HepG2 (cell line): Measurements from ENCODE around the gene THRAP3. TPM values are rescaled to one million over a fixed set of nuclear protein-coding genes. Genes with fewer than 3 reads are reported as not detected.

Source experiments
- CTCF ChIP-seq: sonication (generic); formaldehyde crosslinking; IDR thresholded peaks from 2 replicates; pipeline ENCODE4 v1.5.0; 2020; ENCODE audit warnings: mild to moderate bottlenecking, missing genetic modification reagents, moderate library complexity
- MYPOP ChIP-seq: sonication (generic); formaldehyde crosslinking; IDR thresholded peaks from 2 replicates; pipeline ENCODE4 v1.8.1; 2023; ENCODE audit warnings: mild to moderate bottlenecking, moderate library complexity, missing genetic modification reagents
- SMAD3 ChIP-seq: sonication (generic); formaldehyde crosslinking; IDR thresholded peaks from 2 replicates; pipeline ENCODE4 v1.4.0; 2020; ENCODE audit warnings: missing genetic modification reagents
- SP4 ChIP-seq: sonication (generic); formaldehyde crosslinking; IDR thresholded peaks from 2 replicates; pipeline ENCODE4 v1.8.1; 2023; ENCODE audit warnings: mild to moderate bottlenecking, missing genetic modification reagents
- SP5 ChIP-seq: IDR thresholded peaks from 2 replicates; pipeline ENCODE4 v1.6.1; 2016; ENCODE audit warnings: low read depth, borderline replicate concordance
- TRIM22 ChIP-seq: fragments of 450-650 bp; IDR thresholded peaks from 2 replicates; pipeline ENCODE4 v1.6.1; 2017
- ZBTB7A ChIP-seq: sonication (generic); formaldehyde crosslinking; IDR thresholded peaks from 2 replicates; pipeline ENCODE4 v1.8.0; 2022; ENCODE audit warnings: mild to moderate bottlenecking, missing genetic modification reagents
- ZFX ChIP-seq: sonication (generic); formaldehyde crosslinking; IDR thresholded peaks from 2 replicates; pipeline ENCODE4 v1.4.0; 2020; ENCODE audit warnings: mild to moderate bottlenecking, low read depth, missing genetic modification reagents, moderate library complexity
- ZNF276 ChIP-seq: sonication (generic); formaldehyde crosslinking; IDR thresholded peaks from 2 replicates; pipeline ENCODE4 v1.4.0; 2020; ENCODE audit warnings: mild to moderate bottlenecking, low read depth, missing genetic modification reagents
- ZNF569 ChIP-seq: sonication (generic); formaldehyde crosslinking; IDR thresholded peaks from 2 replicates; pipeline ENCODE4 v1.5.0; 2020; ENCODE audit warnings: mild to moderate bottlenecking, missing genetic modification reagents, moderate library complexity, borderline replicate concordance
- ZNF761 ChIP-seq: sonication (generic); formaldehyde crosslinking; conservative IDR thresholded peaks from 2 replicates; pipeline ENCODE4 v1.4.0; 2020; ENCODE audit warnings: mild to moderate bottlenecking, missing genetic modification reagents
- ZNF879 ChIP-seq: sonication (generic); formaldehyde crosslinking; IDR thresholded peaks from 2 replicates; pipeline ENCODE4 v1.8.1; 2023; ENCODE audit warnings: missing genetic modification reagents
- polyA plus RNA-seq, 8 experiments: library from polyadenylated mRNA; depleted of rRNA in 3 of 8; stranded (reverse) in 7 of 8; unstranded in 1 of 8; fragments of >200 nt; fragmentation: Illumina TruSeq in 4 of 8; extraction: Trizol in 4 of 8; gene quantifications; 2 replicates each; pipeline versions ENCODE4 v1.2.1 to v1.2.3, GENCODE V29; 2011 to 2016; ENCODE audit warnings: low read depth in 4 of 8, missing spikeins in 1 of 8, mixed read lengths in 1 of 8; ENCODE audit not compliant: insufficient read depth in 1 of 8
- total RNA-seq, 5 experiments: library from RNA; depleted of rRNA; stranded (reverse); fragments of >200 nt; fragmentation: Illumina TruSeq; extraction: Trizol; gene quantifications; 2 replicates each; pipeline ENCODE4 v1.2.3, GENCODE V29; 2016; ENCODE audit warnings: low read depth in 1 of 5
- TF ChIP-seq, protein P1 (sequence below): sonication (generic); formaldehyde crosslinking; IDR thresholded peaks from 2 replicates; pipeline ENCODE4 v1.4.0; 2020; ENCODE audit warnings: missing genetic modification reagents
- TF ChIP-seq, protein P2 (sequence below): sonication (generic); formaldehyde crosslinking; IDR thresholded peaks from 2 replicates; pipeline ENCODE4 v1.4.0; 2020; ENCODE audit warnings: missing genetic modification reagents
- TF ChIP-seq, protein P3 (sequence below): IDR thresholded peaks from 2 replicates; pipeline ENCODE4 v1.6.1; 2016; ENCODE audit warnings: mild to moderate bottlenecking, missing biosample characterization, missing genetic modification reagents

The THRAP3 gene
- total and polyA plus RNA-seq, 2 of the 13 experiments (the other 11 are each of a cell fraction or from before 2014, with no cell fraction given), result 45.0 to 92.6 TPM

- TF ChIP-seq CTCF (CRISPR knock-in tag) (peak; percentile 98), TRIM22 (no peak), SMAD3 (CRISPR knock-in tag) (no peak; the same call in 1 of the 2 replicates), ZNF761 (CRISPR knock-in tag) (no peak), SP5 (CRISPR knock-in tag) (no peak), ZBTB7A (0 out of 2 replicates have a peak, but pooled peaks have one; percentile 54), ZFX (CRISPR knock-in tag) (peak; percentile 89), ZNF569 (CRISPR knock-in tag) (0 out of 2 replicates have a peak, but pooled peaks have one; percentile 45), ZNF276 (no peak), MYPOP (CRISPR knock-in tag) (no peak), SP4 (no peak), ZNF879 (CRISPR knock-in tag) (no peak)
- TF ChIP-seq, protein P1, sequence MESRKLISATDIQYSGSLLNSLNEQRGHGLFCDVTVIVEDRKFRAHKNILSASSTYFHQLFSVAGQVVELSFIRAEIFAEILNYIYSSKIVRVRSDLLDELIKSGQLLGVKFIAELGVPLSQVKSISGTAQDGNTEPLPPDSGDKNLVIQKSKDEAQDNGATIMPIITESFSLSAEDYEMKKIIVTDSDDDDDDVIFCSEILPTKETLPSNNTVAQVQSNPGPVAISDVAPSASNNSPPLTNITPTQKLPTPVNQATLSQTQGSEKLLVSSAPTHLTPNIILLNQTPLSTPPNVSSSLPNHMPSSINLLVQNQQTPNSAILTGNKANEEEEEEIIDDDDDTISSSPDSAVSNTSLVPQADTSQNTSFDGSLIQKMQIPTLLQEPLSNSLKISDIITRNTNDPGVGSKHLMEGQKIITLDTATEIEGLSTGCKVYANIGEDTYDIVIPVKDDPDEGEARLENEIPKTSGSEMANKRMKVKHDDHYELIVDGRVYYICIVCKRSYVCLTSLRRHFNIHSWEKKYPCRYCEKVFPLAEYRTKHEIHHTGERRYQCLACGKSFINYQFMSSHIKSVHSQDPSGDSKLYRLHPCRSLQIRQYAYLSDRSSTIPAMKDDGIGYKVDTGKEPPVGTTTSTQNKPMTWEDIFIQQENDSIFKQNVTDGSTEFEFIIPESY (CRISPR knock-in tag), result 0 out of 2 replicates have a peak, but pooled peaks have one; percentile 32
- TF ChIP-seq, protein P2, sequence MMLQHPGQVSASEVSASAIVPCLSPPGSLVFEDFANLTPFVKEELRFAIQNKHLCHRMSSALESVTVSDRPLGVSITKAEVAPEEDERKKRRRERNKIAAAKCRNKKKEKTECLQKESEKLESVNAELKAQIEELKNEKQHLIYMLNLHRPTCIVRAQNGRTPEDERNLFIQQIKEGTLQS (CRISPR knock-in tag), result no peak
- TF ChIP-seq, protein P3, sequence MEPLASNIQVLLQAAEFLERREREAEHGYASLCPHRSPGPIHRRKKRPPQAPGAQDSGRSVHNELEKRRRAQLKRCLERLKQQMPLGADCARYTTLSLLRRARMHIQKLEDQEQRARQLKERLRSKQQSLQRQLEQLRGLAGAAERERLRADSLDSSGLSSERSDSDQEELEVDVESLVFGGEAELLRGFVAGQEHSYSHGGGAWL (CRISPR knock-in tag), result no peak
Measured at GRCh38 chr1:36187800-36188593, 36.2 kb upstream of the THRAP3 start (continued).
